HEK293T (cell line): ENCODE measurements around the gene CRAT.

Experiments used
- CTCF ChIA-PET: fragments of 350-600 bp; formaldehyde crosslinking; extraction: SDS; loops from one replicate; lab custom pipeline; 2021; ENCODE audit warnings: antibody characterized with exemption, inconsistent platforms; lab: Yijun Ruan, JAX
- POLR2A ChIA-PET: fragments of 350-600 bp; formaldehyde crosslinking; extraction: SDS; loops from one replicate; lab custom pipeline; 2020; ENCODE audit warnings: antibody characterized with exemption, inconsistent platforms; lab: Yijun Ruan, JAX
- DNase-seq: peaks from one replicate; pipeline ENCODE4 v3.0.0; 2012; ENCODE audit warnings: mixed read lengths; ENCODE audit errors: extremely low spot score
- ARNT ChIP-seq: fragments of 450-650 bp; IDR thresholded peaks from 2 replicates; pipeline ENCODE4 v1.6.1; 2017; ENCODE audit warnings: mild to moderate bottlenecking
- BHLHE40 ChIP-seq: fragments of 450-650 bp; IDR thresholded peaks from 2 replicates; pipeline ENCODE4 v1.6.1; 2016; ENCODE audit warnings: mild to moderate bottlenecking, moderate library complexity, borderline replicate concordance
- CTBP1 ChIP-seq: fragments of 450-650 bp; IDR thresholded peaks from 2 replicates; pipeline ENCODE4 v1.6.1; 2016; ENCODE audit warnings: borderline replicate concordance
- ELF4 ChIP-seq: fragments of 450-650 bp; IDR thresholded peaks from 2 replicates; pipeline ENCODE4 v1.6.1; 2017; ENCODE audit warnings: antibody characterized with exemption
- FOXA1 ChIP-seq: fragments of 450-650 bp; IDR thresholded peaks from 2 replicates; pipeline ENCODE4 v1.6.1; 2016; ENCODE audit warnings: mild to moderate bottlenecking
- FOXK2 ChIP-seq: fragments of 450-650 bp; IDR thresholded peaks from 2 replicates; pipeline ENCODE4 v1.6.1; 2016; ENCODE audit warnings: mild to moderate bottlenecking
- FOXM1 ChIP-seq: fragments of 450-650 bp; IDR thresholded peaks from 2 replicates; pipeline ENCODE4 v1.6.1; 2017; ENCODE audit warnings: mild to moderate bottlenecking, borderline replicate concordance
- HDGF ChIP-seq: fragments of 450-650 bp; IDR thresholded peaks from 2 replicates; pipeline ENCODE4 v1.6.1; 2017; ENCODE audit warnings: antibody characterized with exemption, borderline replicate concordance
- L3MBTL2 ChIP-seq: fragments of 450-650 bp; conservative IDR thresholded peaks from 2 replicates; pipeline ENCODE4 v1.6.1; 2016; ENCODE audit warnings: mild to moderate bottlenecking
- LEF1 ChIP-seq: fragments of 450-650 bp; IDR thresholded peaks from 2 replicates; pipeline ENCODE4 v1.6.1; 2017; ENCODE audit warnings: mild to moderate bottlenecking, borderline replicate concordance
- NFRKB ChIP-seq: fragments of 450-650 bp; IDR thresholded peaks from 2 replicates; pipeline ENCODE4 v1.6.1; 2016; ENCODE audit warnings: mild to moderate bottlenecking, moderate library complexity
- PKNOX1 ChIP-seq: fragments of 450-650 bp; IDR thresholded peaks from 2 replicates; pipeline ENCODE4 v1.6.1; 2016
- SP1 ChIP-seq: fragments of 450-650 bp; IDR thresholded peaks from 2 replicates; pipeline ENCODE4 v1.6.1; 2017
- SUZ12 ChIP-seq: fragments of 450-650 bp; IDR thresholded peaks from 2 replicates; pipeline ENCODE4 v1.6.1; 2016; ENCODE audit warnings: mild to moderate bottlenecking
- TARDBP ChIP-seq: fragments of 450-650 bp; IDR thresholded peaks from 2 replicates; pipeline ENCODE4 v1.6.1; 2016
- ZNF384 ChIP-seq: fragments of 450-650 bp; IDR thresholded peaks from 2 replicates; pipeline ENCODE4 v1.6.1; 2016

CRAT gene

GRCh38 chr9:129109952-129110739 lies 447 bp downstream of the CRAT start:
- no peak for DNase-seq
- ChIA-PET CTCF (interaction anchor here (1.5 kb wide), 1 partner anchor 22 kb away, joined by 3 read pairs; no protein-coding TSS in a partner anchor), POLR2A (interaction anchor here (1.7 to 2.0 kb wide), 2 partner anchors 29 to 62 kb away, joined by 5 to 10 read pairs; partner anchors contain the start of gene DOLPP1)
- TF ChIP-seq ARNT, result no peak
- no peak for TF ChIP-seq FOXK2
- TF ChIP-seq SP1, result no peak
- no peak for TF ChIP-seq ZNF384
- no peak for TF ChIP-seq SUZ12
- TF ChIP-seq TARDBP, result no peak
- no peak for TF ChIP-seq CTBP1
- no peak for TF ChIP-seq BHLHE40
- TF ChIP-seq PKNOX1, result no peak
- TF ChIP-seq FOXA1, result no peak
- TF ChIP-seq NFRKB, result no peak
- no peak for TF ChIP-seq L3MBTL2
- TF ChIP-seq FOXM1, result no peak
- TF ChIP-seq HDGF, result no peak
- TF ChIP-seq ELF4, result no peak
- TF ChIP-seq LEF1, result no peak

GRCh38 chr9:129109537-129109903 lies 1.1 kb downstream of the CRAT start:
- DNase-seq, result peak; percentile 51
- ChIA-PET POLR2A (interaction anchor here (0.8 to 2.0 kb wide), 3 partner anchors 29 to 81 kb away, joined by 3 to 10 read pairs (median 5); partner anchors contain the start of genes DOLPP1 and SH3GLB2), CTCF (interaction anchor here (1.5 kb wide), 1 partner anchor 22 kb away, joined by 3 read pairs; no protein-coding TSS in a partner anchor)
- TF ChIP-seq ELF4 (no peak), BHLHE40 (no peak), SUZ12 (no peak), TARDBP (no peak), HDGF (no peak), ARNT (no peak), ZNF384 (no peak), SP1 (no peak), PKNOX1 (no peak), FOXM1 (no peak), LEF1 (no peak), CTBP1 (no peak), FOXA1 (no peak)

GRCh38 chr9:129108805-129109536 lies 1.6 kb downstream of the CRAT start:
- TF ChIP-seq TARDBP, result no peak
- no peak for TF ChIP-seq ARNT
- no peak for TF ChIP-seq LEF1
- TF ChIP-seq BHLHE40, result no peak
- no peak for TF ChIP-seq NFRKB
- no peak for TF ChIP-seq ZNF384
- no peak for TF ChIP-seq SP1
- no peak for TF ChIP-seq HDGF
- no peak for TF ChIP-seq L3MBTL2
- POLR2A ChIA-PET, result interaction anchor here (0.8 to 2.0 kb wide), 2 partner anchors 28 to 81 kb away, joined by 3 to 10 read pairs; partner anchors contain the start of genes DOLPP1 and SH3GLB2
- CTCF ChIA-PET, result interaction anchor here (1.5 kb wide), 1 partner anchor 23 kb away, joined by 3 read pairs; no protein-coding TSS in a partner anchor
- no peak for DNase-seq

GRCh38 chr9:129108083-129108804 lies 2.3 kb downstream of the CRAT start:
- CTCF ChIA-PET, result interaction anchor here (1.5 kb wide), 1 partner anchor 23 kb away, joined by 3 read pairs; no protein-coding TSS in a partner anchor
- DNase-seq, result no peak

More at GRCh38 chr9:129108083-129108804, 2.3 kb downstream of the CRAT start:
- TF ChIP-seq ARNT (no peak), ZNF384 (no peak), CTBP1 (no peak), L3MBTL2 (no peak), FOXK2 (no peak), HDGF (no peak), NFRKB (no peak), TARDBP (no peak), LEF1 (no peak), BHLHE40 (no peak), PKNOX1 (no peak), ELF4 (no peak), SUZ12 (no peak), SP1 (no peak), FOXM1 (no peak), FOXA1 (no peak)
- POLR2A ChIA-PET, result interaction anchor here (1.2 kb wide), 1 partner anchor 26 kb away, joined by 3 read pairs; no protein-coding TSS in a partner anchor
